ENCODE data around the gene EFCAB5. TPM values are rescaled to one million over a fixed set of nuclear protein-coding genes. Genes with fewer than 3 reads are reported as not detected.
"Not testable (repeated sequence)": the region's sequence is repeated elsewhere in the genome, so short reads cannot be mapped to it uniquely, and the experiment has no call there.

The EFCAB5 gene
- total RNA-seq, 2 experiments from 2014 or later: 0.27 to 0.54 TPM

DNA sequence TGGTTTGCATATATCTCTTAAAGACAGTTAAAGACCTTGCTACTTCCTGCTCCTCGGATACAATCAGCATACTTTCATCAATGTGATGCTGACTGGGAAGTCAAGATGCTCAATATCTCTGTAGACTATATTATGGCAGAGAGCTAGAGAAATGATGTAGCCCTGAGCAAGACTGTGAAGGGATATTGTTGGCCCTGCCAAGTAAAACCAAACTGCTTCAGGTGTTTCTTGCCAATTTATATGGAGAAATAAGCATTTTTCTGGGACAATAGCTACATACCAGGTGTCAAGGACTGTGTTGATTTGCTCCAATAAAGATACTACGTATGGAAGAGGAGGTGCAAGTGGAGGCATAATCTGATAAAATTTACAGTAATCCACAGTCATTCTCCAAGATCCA lies 4.7 kb upstream of the EFCAB5 start:
- H3K27ac Mint-ChIP-seq: no peak overlapping the region
- CTCF ChIA-PET: interaction anchor here (0.6 to 2.6 kb wide), 3 partner anchors 12 to 129 kb away, joined by 3 to 9 read pairs (median 3); no protein-coding TSS in a partner anchor

GRCh38 chr17:29945281-29945680 lies 3.8 kb downstream of the EFCAB5 start:
- H3K4me1 Mint-ChIP-seq: no peaks in the 10 kb centered on the region
- no peaks in the 10 kb centered on the region for H3K36me3 Mint-ChIP-seq (ENCODE audit: low read depth)
- no peaks in the 10 kb centered on the region for H3K27me3 Mint-ChIP-seq
- ChIA-PET CTCF (interaction anchor here (0.6 to 2.4 kb wide), 4 partner anchors 14 to 142 kb away, joined by 3 to 10 read pairs (median 4); partner anchors contain the start of gene SSH2), POLR2A (no interaction called here)
- no peak overlapping the region for H3K27ac Mint-ChIP-seq
- intact Hi-C loops (cut with DNase I, micrococcal nuclease): no loop called here
- no peak overlapping the region for H3K4me3 Mint-ChIP-seq
- no peak for ATAC-seq
- DNase-seq: no peak
- H3K9me3 Mint-ChIP-seq (ENCODE audit: low read depth): no peaks in the 10 kb centered on the region

More for the DNA sequence above, 4.7 kb upstream of the EFCAB5 start:
- Mint-ChIP-seq H3K4me1 (no peaks in the 10 kb centered on the region), H3K9me3 (ENCODE audit: low read depth) (no peaks in the 10 kb centered on the region), H3K36me3 (ENCODE audit: low read depth) (no peaks in the 10 kb centered on the region), H3K27me3 (no peaks in the 10 kb centered on the region), H3K4me3 (no peak overlapping the region)
- intact Hi-C loops (cut with DNase I, micrococcal nuclease): no loop called here
- DNase-seq (no peak), ATAC-seq (no peak)
- POLR2A ChIA-PET: no interaction called here

GRCh38 chr17:29948448-29949215 lies 7.2 kb downstream of the EFCAB5 start:
- Mint-ChIP-seq H3K9me3 (ENCODE audit: low read depth) (peaks cover 4% of the 10 kb centered on the region), H3K27me3 (no peaks in the 10 kb centered on the region), H3K36me3 (ENCODE audit: low read depth) (no peaks in the 10 kb centered on the region), H3K27ac (no peak overlapping the region), H3K4me1 (no peaks in the 10 kb centered on the region), H3K4me3 (no peak overlapping the region)
- CTCF ChIA-PET: interaction anchor here (0.6 to 1.4 kb wide), 3 partner anchors 17 to 145 kb away, joined by 3 to 5 read pairs (median 3); no protein-coding TSS in a partner anchor
- DNase-seq (no peak), ATAC-seq (no peak)
- intact Hi-C loops (cut with DNase I, micrococcal nuclease): no loop called here
- POLR2A ChIA-PET: no interaction called here

DNA sequence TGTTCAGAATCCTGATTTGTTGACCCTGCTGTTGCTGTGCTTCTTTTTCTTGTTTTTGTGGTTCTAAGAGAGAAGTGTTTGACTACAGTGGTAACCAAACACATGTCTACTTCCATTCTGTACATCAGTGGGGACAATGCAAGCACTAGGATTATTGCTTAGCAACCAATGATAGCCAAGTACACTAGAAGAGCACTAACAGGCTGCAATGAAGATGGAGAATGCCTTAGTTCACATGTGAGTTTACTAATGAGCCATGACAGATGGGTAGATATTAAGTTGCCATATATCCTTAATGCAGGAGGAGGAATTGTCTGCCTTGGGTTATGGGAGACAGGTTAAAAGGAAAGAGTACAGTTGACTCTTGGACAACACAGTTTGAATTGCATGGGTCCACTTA lies 8.3 kb downstream of the EFCAB5 start:
- ChIA-PET CTCF (interaction anchor here (1.2 to 1.4 kb wide), 2 partner anchors 18 to 144 kb away, joined by 3 to 5 read pairs; no protein-coding TSS in a partner anchor), POLR2A (interaction anchor here (0.6 kb wide), 1 partner anchor 50 kb away, joined by 4 read pairs; no protein-coding TSS in a partner anchor)
- no peak overlapping the region for H3K4me3 Mint-ChIP-seq
- ATAC-seq (no peak), DNase-seq (no peak)
- H3K4me1 Mint-ChIP-seq: no peaks in the 10 kb centered on the region
- intact Hi-C loops (cut with DNase I, micrococcal nuclease): no loop called here
- no peaks in the 10 kb centered on the region for H3K36me3 Mint-ChIP-seq (ENCODE audit: low read depth)
- peaks cover 6% of the 10 kb centered on the region for H3K9me3 Mint-ChIP-seq (ENCODE audit: low read depth)
- no peaks in the 10 kb centered on the region for H3K27me3 Mint-ChIP-seq
- H3K27ac Mint-ChIP-seq: no peak overlapping the region

- H3K4me3 Mint-ChIP-seq: no peak overlapping the region
- DNase-seq: no peak
- ChIA-PET CTCF (interaction anchor here (1.0 kb wide), 1 partner anchor 147 kb away, joined by 3 read pairs; no protein-coding TSS in a partner anchor), POLR2A (no interaction called here)
- intact Hi-C loops (cut with DNase I, micrococcal nuclease): no loop called here
- no peaks in the 10 kb centered on the region for H3K27me3 Mint-ChIP-seq
- H3K36me3 Mint-ChIP-seq (ENCODE audit: low read depth): no peaks in the 10 kb centered on the region
- peaks cover 6% of the 10 kb centered on the region for H3K9me3 Mint-ChIP-seq (ENCODE audit: low read depth)
- no peak for ATAC-seq
- no peak overlapping the region for H3K27ac Mint-ChIP-seq
- no peaks in the 10 kb centered on the region for H3K4me1 Mint-ChIP-seq
Observed at GRCh38 chr17:29954405-29954804, 13.0 kb downstream of the EFCAB5 start.

GRCh38 chr17:29956225-29956624 lies 14.8 kb downstream of the EFCAB5 start:
- DNase-seq: no peak
- ATAC-seq: no peak
- CTCF ChIA-PET: interaction anchor here (0.6 to 2.3 kb wide), 6 partner anchors 9 to 148 kb away, joined by 3 to 9 read pairs (median 4); partner anchors contain the start of gene SSH2
- H3K9me3 Mint-ChIP-seq (ENCODE audit: low read depth): peaks cover 6% of the 10 kb centered on the region
- POLR2A ChIA-PET: interaction anchor here (0.7 kb wide), 1 partner anchor 338 kb away, joined by 4 read pairs; no protein-coding TSS in a partner anchor
- no peaks in the 10 kb centered on the region for H3K27me3 Mint-ChIP-seq
- no peak overlapping the region for H3K27ac Mint-ChIP-seq
- no peak overlapping the region for H3K4me3 Mint-ChIP-seq
- H3K36me3 Mint-ChIP-seq (ENCODE audit: low read depth): no peaks in the 10 kb centered on the region
- intact Hi-C loops (cut with DNase I, micrococcal nuclease): no loop called here
- H3K4me1 Mint-ChIP-seq: no peaks in the 10 kb centered on the region

GRCh38 chr17:29957488-29957887 lies 16.1 kb downstream of the EFCAB5 start:
- H3K4me3 Mint-ChIP-seq, ATAC-seq: not testable (repeated sequence)

GRCh38 chr17:29958947-29959657 lies 17.7 kb downstream of the EFCAB5 start:
- Mint-ChIP-seq H3K27me3 (no peaks in the 10 kb centered on the region), H3K9me3 (ENCODE audit: low read depth) (no peaks in the 10 kb centered on the region), H3K36me3 (ENCODE audit: low read depth) (no peaks in the 10 kb centered on the region), H3K27ac (no peak overlapping the region), H3K4me3 (no peak overlapping the region), H3K4me1 (no peaks in the 10 kb centered on the region)
- POLR2A ChIA-PET: no interaction called here
- ATAC-seq (no peak), DNase-seq (no peak)
- intact Hi-C loops (cut with DNase I, micrococcal nuclease): no loop called here
- CTCF ChIA-PET: interaction anchor here (1.4 to 1.8 kb wide), 2 partner anchors 28 to 151 kb away, joined by 3 to 4 read pairs; no protein-coding TSS in a partner anchor

More at GRCh38 chr17:29957488-29957887, 16.1 kb downstream of the EFCAB5 start:
- H3K4me1 Mint-ChIP-seq; H3K9me3 Mint-ChIP-seq (ENCODE audit: low read depth); H3K27me3 Mint-ChIP-seq; DNase-seq; POLR2A ChIA-PET; intact Hi-C loops (cut with DNase I, micrococcal nuclease); H3K27ac Mint-ChIP-seq; H3K36me3 Mint-ChIP-seq (ENCODE audit: low read depth): not testable (repeated sequence)
- CTCF ChIA-PET: interaction anchor here (2.3 kb wide), 1 partner anchor 27 kb away, joined by 9 read pairs; the partner anchor contains the start of gene SSH2

DNA sequence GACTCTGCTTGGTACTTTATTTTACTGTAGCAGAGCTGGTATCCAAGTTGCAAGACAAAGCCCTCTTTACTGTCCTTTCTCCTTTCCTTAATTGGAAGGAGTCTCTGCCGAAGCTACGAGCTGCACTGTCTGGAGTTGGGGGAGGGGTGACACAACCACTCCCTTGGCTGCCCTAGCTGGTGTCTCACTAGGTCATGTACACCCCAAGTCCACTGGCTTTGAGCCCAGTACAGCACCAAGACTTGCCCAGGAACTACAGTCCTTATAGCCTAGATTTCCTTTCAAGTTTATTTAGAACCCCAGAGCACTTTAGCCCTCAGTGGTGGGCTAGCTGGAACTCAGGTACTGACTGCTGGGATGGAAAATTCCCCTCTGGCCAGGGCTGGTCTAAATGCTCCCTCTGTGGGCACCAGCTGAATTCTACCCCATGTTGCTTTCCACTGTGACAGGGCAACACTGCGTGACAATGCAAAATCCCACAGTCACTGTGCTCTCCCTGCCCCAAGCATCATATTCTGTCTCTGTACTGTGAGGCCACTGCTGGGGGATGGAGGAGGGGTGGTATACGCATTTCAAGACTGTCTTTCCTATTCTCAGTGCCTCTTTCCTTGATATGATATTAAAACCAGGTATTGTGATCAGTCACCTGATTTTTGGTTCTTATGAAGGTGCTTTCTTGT lies 18.4 kb downstream of the EFCAB5 start:
- intact Hi-C loops (cut with DNase I, micrococcal nuclease): no loop called here
- Mint-ChIP-seq H3K27me3 (no peaks in the 10 kb centered on the region), H3K9me3 (ENCODE audit: low read depth) (peaks cover 3% of the 10 kb centered on the region), H3K27ac (no peak overlapping the region), H3K36me3 (ENCODE audit: low read depth) (no peaks in the 10 kb centered on the region), H3K4me3 (no peak overlapping the region), H3K4me1 (no peaks in the 10 kb centered on the region)
- POLR2A ChIA-PET: no interaction called here
- DNase-seq: no peak
- CTCF ChIA-PET: interaction anchor here (1.4 to 1.8 kb wide), 2 partner anchors 29 to 152 kb away, joined by 3 to 4 read pairs; no protein-coding TSS in a partner anchor
- ATAC-seq: no peak

GRCh38 chr17:29962656-29963055 lies 21.2 kb downstream of the EFCAB5 start:
- ATAC-seq (no peak), DNase-seq (no peak)
- no peaks in the 10 kb centered on the region for H3K27me3 Mint-ChIP-seq
- no peak overlapping the region for H3K4me3 Mint-ChIP-seq
- CTCF ChIA-PET: interaction anchor here (0.7 to 1.8 kb wide), 2 partner anchors 175 to 183 kb away, joined by 4 to 7 read pairs; no protein-coding TSS in a partner anchor
- intact Hi-C loops (cut with DNase I, micrococcal nuclease): no loop called here
- peaks cover 3% of the 10 kb centered on the region for H3K9me3 Mint-ChIP-seq (ENCODE audit: low read depth)
- H3K4me1 Mint-ChIP-seq: no peaks in the 10 kb centered on the region
- POLR2A ChIA-PET: no interaction called here
- no peak overlapping the region for H3K27ac Mint-ChIP-seq
- no peaks in the 10 kb centered on the region for H3K36me3 Mint-ChIP-seq (ENCODE audit: low read depth)

DNA sequence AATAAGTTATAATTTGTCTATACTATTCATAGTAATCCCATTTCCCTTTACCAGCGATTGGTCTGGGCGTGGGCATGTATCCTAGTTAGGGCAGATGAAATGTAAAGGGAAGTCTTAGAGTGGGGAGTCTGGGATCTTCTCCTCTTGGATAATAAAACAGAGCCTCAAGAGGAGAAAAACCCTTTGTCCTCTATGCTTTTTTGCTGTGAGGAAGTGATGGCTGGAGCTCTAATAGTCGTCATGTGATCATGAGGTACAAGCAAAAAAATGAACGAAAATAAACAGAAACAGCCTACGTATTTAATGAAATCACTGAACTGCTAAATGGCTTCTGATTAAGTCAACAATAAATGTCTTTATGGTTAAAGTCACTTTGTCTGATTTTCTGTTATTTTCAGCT lies 26.8 kb downstream of the EFCAB5 start:
- no peaks in the 10 kb centered on the region for H3K4me1 Mint-ChIP-seq
- DNase-seq (no peak), ATAC-seq (no peak)
- ChIA-PET CTCF (no interaction called here), POLR2A (no interaction called here)
- H3K36me3 Mint-ChIP-seq (ENCODE audit: low read depth): no peaks in the 10 kb centered on the region
- H3K9me3 Mint-ChIP-seq (ENCODE audit: low read depth): peaks cover 3% of the 10 kb centered on the region
- no peak overlapping the region for H3K4me3 Mint-ChIP-seq
- H3K27me3 Mint-ChIP-seq: no peaks in the 10 kb centered on the region
- H3K27ac Mint-ChIP-seq: no peak overlapping the region
- intact Hi-C loops (cut with DNase I, micrococcal nuclease): no loop called here
